RKO (cell line): ENCODE measurements around the gene RBM4B.
A peak's percentile ranks its signal among the peaks of the same experiment; 100 is the strongest.

Source experiments
- DNase-seq: peaks from one replicate; pipeline ENCODE4 v3.0.0-alpha.2; 2016; ENCODE audit warnings: low spot score

The RBM4B gene

DNA sequence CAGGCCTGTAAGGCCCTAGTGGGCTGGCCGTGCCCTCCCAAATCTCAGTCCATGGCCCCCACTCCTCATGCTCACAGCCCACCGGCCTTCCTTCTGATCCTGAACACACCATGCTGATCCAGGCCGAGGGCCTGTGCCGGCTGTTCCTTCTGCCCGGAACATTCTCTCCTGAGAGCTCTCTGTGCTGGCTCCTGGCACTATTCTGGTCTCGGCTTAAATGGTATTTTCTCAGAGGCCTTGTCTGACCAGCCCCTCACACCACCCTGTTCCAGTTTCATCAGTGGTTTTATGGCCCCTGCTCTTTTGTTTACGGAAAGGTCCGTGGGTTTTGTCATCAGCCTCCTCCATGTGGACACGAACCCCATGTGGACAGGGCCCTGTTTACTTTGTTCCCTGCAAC lies 29.3 kb upstream of the RBM4B start:
- no peak for DNase-seq

DNA sequence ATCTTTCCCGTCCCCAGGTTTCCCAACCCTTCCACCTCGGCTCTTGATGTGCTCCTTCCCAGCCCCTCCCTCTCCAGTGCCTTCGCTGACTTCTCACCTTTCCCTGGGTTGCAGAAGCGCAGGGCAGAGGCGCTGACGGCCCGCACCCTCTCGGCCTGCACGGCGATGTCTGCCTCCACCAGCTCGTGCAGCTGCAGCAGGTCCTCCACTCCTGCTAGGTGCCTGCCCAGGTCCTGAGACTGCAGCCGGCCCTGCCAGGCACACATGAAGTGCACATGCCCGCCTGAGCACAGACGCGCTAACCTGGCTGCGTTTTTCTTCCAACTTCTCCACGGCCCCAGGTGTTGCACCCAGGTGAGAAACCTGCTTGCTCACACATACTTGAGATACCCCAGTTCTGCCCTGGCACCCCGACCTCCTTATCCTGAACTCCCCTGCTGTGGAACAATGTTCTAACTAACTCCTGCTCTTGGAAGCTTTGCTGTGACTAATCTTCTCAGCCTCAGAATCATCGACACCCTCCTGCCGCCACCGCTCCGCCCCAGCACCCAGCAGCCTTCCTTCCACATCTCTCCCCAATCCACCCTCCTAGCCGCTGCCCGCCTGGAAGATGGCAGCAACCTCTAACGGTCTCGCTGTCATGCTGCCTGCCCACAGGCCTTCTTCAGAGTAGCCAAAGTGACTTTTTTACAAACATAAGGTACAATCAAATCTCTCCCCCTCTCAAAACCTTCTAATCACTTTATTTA lies 28.1 kb upstream of the RBM4B start:
- DNase-seq: no peak

DNA sequence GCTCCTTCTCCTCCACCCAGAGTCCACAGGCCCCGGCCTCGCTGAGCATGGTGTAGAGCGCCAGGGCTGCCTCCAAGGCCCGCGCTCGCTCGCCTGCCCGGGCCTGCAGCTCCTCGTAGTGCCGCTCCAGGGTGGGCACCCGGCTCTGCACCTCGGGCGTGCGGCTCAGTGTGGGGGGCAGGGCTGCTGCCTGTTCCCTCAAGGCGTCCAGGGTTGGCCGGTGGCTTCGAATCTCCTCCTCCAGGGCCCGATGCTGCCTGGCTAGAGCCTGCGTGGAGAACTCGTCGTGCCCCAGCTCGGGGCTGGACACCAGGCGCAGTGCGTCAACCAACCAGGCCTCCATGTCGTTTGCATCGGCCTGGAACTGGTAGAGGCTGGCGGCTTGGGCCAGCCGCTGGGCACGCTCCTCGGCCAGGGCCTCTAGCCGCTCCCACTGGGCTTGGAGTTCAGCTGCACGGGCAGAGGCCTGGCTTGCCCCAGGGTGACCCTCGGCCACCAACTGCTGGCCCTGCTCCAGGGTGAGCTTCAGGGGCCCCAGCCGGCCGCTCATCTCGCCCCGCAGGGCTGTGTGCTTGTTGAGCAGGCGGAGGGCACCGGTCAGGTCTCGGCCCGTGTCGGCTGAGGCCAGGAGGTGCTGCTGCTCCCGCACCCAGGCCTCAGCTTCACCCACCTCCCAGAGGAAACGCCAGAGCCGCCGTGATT lies 27.1 kb upstream of the RBM4B start:
- no peak for DNase-seq

DNA sequence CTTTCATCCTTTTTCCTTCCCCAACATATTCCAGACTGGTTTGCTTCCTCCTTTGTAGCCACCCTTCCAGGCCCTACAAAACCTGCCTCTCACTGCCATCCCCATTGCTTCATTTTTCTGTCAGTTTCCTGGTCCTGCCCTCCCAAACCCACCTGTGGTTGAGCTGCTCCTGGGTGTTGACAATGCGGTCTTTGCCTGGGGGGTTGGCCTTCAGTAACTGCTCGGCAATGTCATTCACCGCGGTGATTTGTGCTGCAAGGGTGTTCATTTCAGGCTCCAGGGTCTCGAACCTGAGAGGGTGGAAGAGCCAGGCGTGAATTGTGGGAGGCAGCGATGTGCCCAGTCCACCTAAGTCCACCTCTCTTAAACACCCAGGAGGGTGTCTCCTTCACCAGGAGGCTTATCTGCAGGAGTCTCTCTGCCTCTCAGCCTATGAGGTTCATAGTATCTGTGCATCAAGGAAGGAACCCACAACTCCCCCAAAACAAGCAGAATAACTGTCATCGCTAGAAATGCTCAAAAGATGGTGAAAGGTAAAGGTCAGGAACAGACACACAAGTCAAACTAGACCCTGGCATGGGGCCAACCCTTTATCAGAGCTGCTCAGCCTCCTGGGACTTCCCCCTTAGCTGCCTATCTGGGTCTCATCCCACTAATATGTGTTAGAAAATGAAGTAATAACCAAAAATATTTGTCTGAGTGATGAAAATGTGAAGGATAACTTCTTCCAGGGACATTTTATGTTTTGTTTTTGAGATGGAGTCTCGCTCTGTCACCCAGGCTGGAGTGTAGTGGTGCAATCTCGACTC lies 23.9 kb upstream of the RBM4B start:
- no peak for DNase-seq

DNA sequence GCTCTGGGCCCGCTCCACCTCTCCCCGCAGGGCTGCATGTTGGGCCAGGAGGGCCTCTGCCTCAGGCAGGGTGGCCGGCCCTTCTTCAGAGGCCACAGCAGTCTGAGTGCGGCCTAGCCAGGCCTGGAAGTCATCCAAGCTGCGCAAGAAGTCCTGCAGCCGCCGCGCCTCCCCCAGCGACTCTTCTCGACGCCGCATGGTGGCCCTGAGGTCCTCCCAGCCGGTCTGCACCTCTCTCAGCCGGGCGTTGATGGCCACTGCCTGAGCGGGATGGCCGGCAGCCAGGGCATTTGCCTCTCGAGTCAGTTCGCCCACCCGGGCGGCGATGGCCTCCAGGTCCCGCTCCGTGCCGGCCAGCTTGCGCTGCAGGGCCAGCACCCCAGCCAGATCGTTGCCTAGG lies 23.1 kb upstream of the RBM4B start:
- no peak for DNase-seq

DNA sequence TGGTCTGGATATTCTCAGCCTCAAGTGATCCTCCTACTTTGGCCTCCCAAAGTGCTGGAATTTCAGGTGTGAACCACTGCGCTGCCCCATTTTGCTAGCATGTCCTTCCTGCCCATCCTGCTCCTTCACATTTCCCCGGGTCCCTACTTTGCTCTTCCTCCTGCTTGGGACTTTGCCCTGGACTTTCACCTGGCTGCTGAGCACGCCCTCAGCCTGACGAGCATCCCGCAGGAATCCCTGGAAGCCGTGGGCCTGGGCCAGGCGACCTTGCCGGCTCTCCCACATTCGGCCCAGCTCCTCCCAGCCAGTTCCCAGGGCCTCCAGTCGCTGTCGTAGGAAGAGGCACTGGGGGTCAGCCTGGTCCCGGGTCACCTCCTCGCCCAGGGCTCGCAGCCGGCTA lies 22.6 kb upstream of the RBM4B start:
- DNase-seq: no peak

DNA sequence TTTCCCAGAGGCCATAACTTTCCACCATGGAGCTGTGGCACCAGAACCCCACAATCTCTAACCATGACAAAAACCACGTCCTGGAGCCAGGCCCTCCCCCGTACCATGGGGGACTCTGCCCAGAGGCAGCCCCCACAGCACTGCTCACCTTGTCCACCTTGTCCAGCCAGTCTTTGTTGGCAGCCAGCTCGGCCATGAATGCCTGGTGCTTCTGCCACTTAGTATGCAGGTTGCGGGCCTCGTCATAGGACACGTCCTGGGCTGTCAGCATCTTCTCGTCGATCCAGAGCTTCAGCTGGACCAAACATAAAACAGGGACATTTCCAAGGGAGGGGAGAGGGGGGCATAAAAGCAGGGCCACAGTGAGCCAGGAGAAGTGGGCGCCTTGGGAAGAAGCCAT lies 20.8 kb upstream of the RBM4B start:
- no peak for DNase-seq

DNA sequence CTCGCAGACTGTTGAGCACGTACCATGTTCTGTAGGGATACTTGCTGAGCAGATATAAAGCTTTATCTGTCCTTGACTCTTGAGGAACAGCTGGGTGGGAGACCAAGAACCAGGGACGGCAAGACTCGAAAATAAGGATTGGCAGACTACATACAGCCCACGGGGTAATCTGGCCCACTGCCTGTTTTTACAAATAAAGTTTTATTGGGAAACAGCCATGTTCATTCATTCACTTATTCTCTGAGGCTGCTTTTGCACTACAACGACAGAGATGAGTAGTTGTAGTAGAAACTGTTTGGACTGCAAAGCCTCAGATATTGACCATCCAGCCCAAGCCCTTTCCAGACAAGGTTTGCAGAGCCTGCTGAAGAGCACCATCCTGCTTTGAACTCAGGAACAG lies 20.3 kb upstream of the RBM4B start:
- DNase-seq: no peak

DNA sequence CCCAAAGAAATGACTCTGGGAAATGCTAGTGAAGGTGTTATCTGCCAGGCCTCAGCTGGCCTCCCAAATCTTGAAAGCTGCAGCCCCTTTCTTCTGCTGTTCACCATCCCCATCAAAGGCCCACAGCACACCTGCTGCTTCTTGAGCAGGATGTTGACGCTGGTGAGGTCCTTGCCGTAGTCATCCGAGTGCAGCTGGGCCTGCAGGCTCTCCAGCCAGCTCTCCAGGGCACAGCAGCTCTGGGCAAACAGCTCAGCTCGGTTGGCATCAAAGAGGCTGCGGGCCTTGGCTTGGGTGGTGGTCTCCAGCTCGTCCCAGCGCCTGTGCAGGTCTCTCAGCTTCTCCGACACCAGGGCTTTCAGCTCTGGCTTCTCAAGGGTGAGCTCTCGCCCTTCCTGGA lies 18.5 kb upstream of the RBM4B start:
- no peak for DNase-seq

DNA sequence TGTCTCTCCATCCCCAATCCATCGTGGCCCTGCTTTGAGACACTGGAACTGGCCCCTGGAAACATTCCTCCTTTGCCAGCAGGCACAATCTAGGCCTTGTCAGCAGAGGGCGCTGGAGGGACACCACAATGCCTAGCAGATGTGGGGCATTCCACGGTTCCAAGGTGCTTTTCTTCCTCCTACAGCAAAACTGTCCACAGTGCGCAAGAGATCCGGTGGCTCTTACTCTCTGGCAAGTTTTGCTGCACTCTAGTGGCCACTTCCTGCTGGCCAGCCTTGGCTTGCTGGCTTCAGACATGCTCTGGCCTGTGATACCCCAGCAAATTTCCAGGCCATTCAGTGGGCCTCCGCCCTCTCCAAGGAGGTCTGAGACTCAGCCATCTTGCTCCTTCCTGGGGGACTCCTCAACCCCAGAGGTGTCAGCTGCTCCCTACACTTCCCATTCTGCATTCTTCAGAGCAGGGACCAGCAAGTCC lies 17.1 kb upstream of the RBM4B start:
- DNase-seq: peak; percentile 96

DNA sequence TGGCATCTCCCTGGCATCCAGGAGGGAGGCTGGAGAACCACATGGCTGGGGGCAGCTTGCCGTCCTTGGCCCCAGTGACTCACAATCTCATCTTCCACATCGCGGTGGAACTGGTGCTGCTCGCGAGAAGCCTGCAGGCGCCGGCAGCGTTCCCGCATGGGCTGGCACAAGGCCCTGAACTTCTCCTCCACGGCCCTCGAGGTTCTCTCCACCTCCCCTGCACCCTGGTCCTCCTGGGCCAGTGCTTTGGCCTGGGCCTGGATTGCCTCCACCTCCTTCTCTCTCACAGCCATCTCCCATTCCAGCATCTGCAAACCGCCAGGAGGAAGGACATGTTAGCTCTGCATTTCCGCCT lies 16.3 kb upstream of the RBM4B start:
- no peak for DNase-seq

DNA sequence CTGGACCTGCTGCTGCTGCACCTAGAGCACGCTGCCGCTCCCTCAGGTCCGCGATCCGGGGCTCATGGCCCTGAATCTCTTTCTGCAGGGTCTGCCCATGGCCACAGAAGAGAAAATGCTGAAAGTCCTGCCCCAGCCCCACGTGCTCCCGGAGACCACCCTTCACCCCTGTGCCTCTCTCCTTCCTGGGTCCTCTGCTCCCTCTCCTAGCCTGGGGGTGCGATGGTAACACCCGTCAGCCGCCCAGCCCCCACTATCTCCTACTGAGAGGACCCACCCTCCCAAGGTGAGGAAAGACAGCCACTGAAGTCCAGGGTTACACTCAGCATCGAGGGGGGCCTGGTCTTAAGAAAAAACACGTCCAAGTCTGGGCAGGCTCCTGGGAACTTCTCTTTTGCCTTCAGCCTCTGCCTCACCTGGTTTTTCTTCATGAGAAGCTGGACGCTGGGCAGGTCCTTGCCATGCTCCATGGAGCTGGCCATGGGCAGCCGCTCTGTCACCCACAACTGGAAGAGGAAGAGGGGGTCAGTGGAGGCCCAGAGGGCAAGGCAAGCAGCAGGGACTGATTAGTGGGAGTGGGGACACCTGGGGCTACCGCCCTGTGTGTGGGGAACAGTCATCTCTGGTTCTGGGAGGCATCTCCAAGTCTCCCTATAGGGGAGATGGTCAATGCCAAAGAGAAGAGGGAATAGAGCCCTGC lies 15.8 kb upstream of the RBM4B start:
- no peak for DNase-seq

DNA sequence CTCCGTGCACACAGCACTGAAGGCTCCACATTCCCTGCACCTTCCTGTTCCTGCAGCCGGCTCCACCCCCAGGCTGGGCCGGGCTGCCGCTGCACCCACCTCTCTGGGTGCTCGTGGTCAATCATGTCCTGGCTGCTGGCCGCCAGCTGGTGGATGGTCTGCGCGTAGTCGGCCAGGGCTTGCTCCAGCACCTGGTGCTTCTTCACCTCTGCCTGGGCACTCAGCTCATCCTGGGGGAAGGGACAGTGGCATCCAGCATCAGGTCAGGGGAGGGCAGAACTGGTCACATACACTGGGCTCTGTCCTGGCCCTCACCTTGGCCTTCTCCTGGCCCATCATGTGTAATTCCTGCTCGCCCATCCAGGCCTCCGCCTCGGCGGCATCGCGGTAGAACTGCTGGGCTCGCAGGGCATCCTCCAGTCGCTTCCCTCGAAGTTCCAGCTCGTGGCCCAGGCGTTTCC lies 15.2 kb upstream of the RBM4B start:
- no peak for DNase-seq

DNA sequence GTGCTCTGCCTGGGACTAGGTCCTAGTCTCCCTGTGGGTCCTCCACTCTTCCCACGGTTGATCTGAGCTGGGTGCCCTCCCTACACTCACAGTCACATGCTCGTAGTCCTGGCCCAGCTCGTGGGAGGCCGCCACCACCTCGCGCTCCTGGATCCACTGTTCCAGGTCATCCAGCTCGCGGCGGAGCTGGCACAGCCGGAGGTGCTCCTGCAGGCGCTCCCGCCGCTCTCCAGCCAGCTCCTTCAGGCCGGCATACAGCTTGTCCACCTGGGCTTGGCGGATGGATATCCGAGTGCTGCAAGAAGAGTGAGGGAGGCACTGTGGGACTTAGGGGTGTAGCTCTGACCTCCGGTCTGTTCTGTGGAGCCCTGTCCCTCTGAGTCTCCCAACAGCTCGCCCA lies 14.8 kb upstream of the RBM4B start:
- DNase-seq: no peak

DNA sequence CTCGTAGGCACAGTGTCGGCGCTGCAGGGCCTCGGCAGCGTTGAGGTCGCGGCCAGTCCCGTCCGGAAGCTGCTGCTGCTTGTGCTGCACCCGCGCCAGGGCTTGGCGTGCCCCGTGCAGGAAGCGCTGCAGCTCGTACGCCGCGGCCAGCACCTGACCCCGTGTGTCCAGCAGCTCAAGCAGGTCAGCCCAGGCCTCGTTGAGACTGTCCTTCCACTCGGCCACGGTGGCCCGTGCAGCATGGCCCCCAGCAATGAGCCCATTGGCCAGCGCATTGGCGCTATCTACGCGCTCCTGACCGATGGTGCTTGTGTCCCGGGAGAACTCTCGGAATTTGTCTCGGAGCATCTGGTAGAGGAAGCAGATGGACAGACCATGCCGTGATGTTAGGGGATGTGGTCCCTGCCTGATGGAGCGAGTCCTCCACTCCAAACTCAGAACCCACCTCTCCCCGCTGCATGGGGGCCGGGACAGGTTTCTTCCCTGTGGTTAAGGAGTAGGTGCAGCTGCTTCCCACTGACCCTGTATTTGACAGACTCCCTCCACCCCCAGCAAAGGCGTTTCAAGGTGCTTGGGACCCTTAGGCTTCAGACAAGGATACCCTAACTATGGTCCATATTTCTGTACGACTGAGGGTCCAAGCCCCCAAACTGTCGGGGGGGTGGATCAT lies 13.8 kb upstream of the RBM4B start:
- DNase-seq: no peak

DNA sequence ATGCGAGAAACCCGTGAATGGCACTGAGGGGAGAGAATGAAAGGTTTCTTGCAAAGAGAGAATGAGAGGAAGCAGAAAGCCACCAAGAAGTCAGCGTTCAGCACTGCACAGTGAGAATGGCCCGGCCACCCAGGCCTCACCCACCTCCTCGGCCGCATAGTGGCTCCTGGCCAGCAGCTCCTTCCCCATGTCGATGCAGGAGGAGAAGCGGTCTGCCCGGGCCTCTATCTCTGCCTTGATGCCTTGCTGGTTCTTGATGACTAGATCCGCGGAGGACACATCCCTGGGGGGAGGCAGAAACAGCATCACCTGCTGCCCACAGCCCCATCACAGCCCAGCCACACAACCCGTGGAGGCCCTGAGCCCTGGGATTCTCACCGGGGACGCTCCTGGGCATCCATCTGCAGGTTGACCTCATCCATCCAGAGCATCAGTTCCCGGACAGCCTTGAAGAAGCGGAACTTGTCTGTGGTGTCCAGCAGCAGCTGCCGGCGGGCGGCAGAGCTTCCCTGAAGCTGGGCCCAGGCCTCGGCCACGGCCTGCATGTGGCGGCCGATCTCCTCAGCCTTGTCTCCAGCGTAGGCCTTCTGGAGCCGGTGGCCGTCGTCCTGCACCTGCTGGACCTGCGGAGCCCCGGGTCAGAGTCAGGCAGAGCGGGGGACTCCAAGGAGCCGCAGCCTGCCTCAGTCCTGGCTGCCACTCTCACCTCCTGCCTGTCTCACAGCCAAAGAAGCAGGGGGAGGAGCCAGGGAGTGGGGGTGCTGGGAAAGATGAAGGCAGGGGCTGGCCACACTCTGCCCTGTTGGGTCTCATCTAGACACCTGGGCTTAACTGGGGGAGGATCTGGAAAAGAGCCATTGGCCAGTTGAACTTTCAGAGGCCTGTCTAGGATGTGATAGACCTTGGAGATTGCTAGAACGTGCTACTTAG lies 12.2 kb upstream of the RBM4B start:
- DNase-seq: no peak

DNA sequence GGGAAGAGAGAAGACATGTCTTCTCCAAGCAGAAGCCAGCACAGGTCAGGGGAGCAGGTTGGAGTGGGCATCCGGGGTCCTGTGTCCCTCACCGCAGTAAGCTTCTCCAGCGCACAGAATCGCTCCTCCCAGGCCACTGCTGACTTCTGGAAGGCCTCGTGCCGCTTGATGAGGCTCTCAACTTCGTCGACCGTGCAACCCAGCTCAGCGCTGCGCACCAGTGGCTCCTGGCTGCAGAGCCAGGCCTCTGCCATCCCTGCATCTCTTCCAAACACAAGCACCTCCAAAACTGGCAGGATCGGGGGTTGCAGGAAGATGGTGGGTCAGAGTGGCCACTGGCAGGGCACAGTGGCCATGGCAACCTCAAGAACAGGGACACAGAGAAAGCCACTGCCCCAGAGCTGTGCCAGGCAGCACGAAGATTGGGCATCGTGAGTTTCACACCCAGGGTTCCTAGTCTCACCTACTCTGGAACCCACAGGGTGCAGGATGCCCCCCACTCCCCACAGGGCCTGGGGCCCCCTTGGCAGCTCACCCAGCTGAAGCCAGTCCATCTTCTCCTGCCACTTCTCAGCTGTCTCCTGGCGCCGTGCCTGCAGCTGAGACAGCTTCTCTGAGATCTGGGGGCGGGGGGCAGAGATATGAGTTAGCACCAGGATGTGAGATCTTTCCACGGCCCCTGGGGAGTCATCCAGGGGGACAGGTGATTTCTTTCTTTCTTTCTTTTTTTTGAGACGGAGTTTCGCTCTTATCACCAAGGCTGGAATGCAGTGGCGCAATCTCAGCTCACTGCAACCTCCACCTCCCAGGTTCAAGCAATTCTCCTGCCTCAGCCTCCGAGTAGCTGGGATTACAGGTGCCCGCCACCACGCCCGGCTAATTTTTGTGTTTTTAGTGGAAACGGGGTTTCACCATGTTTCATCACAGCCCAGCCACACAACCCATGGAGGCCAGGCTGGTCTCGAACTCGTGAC lies 11.2 kb upstream of the RBM4B start:
- DNase-seq: no peak

DNA sequence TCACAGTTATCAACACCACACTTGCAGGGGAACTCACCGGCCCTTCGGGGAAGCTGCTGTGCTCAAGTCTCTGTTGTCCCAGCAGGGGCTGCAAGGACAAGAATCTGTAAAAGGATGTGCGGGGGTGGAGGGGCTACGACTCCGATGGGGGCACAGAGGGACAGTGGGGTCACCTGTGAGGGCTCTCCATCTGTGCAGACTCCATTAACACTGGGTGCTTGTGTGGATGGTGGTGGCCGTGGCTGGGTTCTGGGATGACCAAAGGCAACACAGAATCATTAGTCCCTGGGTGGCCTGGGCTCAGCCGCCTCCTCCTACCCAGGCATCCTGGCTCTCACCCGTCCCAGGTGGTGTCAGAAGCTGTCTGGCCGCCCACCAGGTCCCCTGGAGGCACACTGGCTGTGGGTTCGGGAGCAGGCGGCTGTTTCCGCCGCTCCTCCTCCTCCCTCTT lies 10.2 kb upstream of the RBM4B start:
- DNase-seq: no peak
